ENCODE results near the gene VWA3B.

DNA sequence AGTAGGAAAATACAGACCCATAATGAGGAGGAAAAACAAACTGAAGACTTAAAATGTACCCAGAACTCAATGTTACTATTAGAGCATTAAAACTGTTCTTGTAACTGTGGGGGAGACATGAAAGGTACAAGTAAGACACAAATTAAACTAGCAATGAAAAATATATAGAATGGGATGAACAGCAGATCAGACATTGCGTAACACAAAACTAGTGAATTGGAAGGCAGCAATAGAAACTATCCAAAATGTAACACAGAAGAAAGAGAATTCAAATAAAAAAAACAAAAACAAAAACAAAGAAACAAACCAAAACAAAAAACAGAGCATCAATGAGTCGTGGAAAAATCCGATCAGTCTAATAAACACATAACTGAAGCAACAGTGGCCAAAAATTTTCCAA, 132.2 kb downstream of the VWA3B start:
- TF ChIP-seq, protein P1, sequence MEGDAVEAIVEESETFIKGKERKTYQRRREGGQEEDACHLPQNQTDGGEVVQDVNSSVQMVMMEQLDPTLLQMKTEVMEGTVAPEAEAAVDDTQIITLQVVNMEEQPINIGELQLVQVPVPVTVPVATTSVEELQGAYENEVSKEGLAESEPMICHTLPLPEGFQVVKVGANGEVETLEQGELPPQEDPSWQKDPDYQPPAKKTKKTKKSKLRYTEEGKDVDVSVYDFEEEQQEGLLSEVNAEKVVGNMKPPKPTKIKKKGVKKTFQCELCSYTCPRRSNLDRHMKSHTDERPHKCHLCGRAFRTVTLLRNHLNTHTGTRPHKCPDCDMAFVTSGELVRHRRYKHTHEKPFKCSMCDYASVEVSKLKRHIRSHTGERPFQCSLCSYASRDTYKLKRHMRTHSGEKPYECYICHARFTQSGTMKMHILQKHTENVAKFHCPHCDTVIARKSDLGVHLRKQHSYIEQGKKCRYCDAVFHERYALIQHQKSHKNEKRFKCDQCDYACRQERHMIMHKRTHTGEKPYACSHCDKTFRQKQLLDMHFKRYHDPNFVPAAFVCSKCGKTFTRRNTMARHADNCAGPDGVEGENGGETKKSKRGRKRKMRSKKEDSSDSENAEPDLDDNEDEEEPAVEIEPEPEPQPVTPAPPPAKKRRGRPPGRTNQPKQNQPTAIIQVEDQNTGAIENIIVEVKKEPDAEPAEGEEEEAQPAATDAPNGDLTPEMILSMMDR (conservative IDR thresholded peaks at IDR 0.05), result no peak
- no peak for TF ChIP-seq ZFX (IDR thresholded peaks at IDR 0.05)
